ENCODE results near the gene TCHH. TPM values are rescaled to one million over a fixed set of nuclear protein-coding genes. Genes with fewer than 3 reads are reported as not detected.

Gene TCHH
- total RNA-seq, result not detected

GRCh38 chr1:152115344-152115743 lies at the start of gene TCHH:
TCHH (minus strand) TSS chr1:152115444; CDS start chr1:152114080, 1,364 bp downstream.
- DNase-seq, result no peak
- Histone ChIP-seq H3K9me3 (no peaks in the 10 kb centered on the region), H3K4me3 (no peak within 1 kb of the TSS), H3K27ac (no peak within 1 kb of the TSS), H3K9ac (ENCODE audit: low read depth in 2 of 2, low read length in 2 of 2) (no peak within 1 kb of the TSS), H3K27me3 (peaks cover 52% of the 10 kb centered on the region), H3K4me1 (peaks cover 7% of the 10 kb centered on the region), H3K36me3 (no peaks in the 10 kb centered on the region)
- intact Hi-C loops (cut with DNase I), result no loop called here
- TF ChIP-seq CTCF (IDR thresholded peaks at IDR 0.05), result no peak

GRCh38 chr1:152164517-152165136 lies 49.4 kb upstream of the TCHH start:
- Histone ChIP-seq H3K4me3 (no peak overlapping the region), H3K27ac (no peak overlapping the region), H3K9ac (ENCODE audit: low read depth in 2 of 2, low read length in 2 of 2) (no peak overlapping the region), H3K27me3 (no peaks in the 10 kb centered on the region), H3K36me3 (no peaks in the 10 kb centered on the region), H3K4me1 (no peaks in the 10 kb centered on the region), H3K9me3 (no peaks in the 10 kb centered on the region)
- intact Hi-C loops (cut with DNase I), result no loop called here
- TF ChIP-seq CTCF (IDR thresholded peaks at IDR 0.05), result no peak
- DNase-seq, result no peak

GRCh38 chr1:152162792-152163463 lies 47.7 kb upstream of the TCHH start:
- no peaks in the 10 kb centered on the region for H3K4me1 ChIP-seq
- no peak overlapping the region for H3K4me3 ChIP-seq
- H3K36me3 ChIP-seq, result no peaks in the 10 kb centered on the region
- DNase-seq, result no peak
- no peaks in the 10 kb centered on the region for H3K9me3 ChIP-seq
- intact Hi-C loops (cut with DNase I), result no loop called here
- no peaks in the 10 kb centered on the region for H3K27me3 ChIP-seq
- H3K27ac ChIP-seq, result no peak overlapping the region
- no peak overlapping the region for H3K9ac ChIP-seq (ENCODE audit: low read depth in 2 of 2, low read length in 2 of 2)
- TF ChIP-seq CTCF (IDR thresholded peaks at IDR 0.05), result no peak

GRCh38 chr1:152160576-152160975 lies 45.3 kb upstream of the TCHH start:
- intact Hi-C loops (cut with DNase I), result no loop called here
- no peak for DNase-seq

GRCh38 chr1:152159144-152159543 lies 43.9 kb upstream of the TCHH start, which contains the start of gene RPTN:
RPTN (minus strand) TSS chr1:152159228; CDS start chr1:152157889, 1,339 bp downstream.
- TF ChIP-seq CTCF (IDR thresholded peaks at IDR 0.05), result no peak
- intact Hi-C loops (cut with DNase I), result no loop called here
- Histone ChIP-seq H3K9ac (ENCODE audit: low read depth in 2 of 2, low read length in 2 of 2) (no peak within 1 kb of the TSS), H3K9me3 (no peaks in the 10 kb centered on the region), H3K4me1 (no peaks in the 10 kb centered on the region), H3K27me3 (no peaks in the 10 kb centered on the region), H3K27ac (no peak within 1 kb of the TSS), H3K36me3 (no peaks in the 10 kb centered on the region), H3K4me3 (no peak within 1 kb of the TSS)
- no peak for DNase-seq

More at GRCh38 chr1:152160576-152160975, 45.3 kb upstream of the TCHH start:
- no peaks in the 10 kb centered on the region for H3K9me3 ChIP-seq
- H3K27me3 ChIP-seq, result no peaks in the 10 kb centered on the region
- no peaks in the 10 kb centered on the region for H3K36me3 ChIP-seq
- H3K4me3 ChIP-seq, result no peak overlapping the region
- no peak overlapping the region for H3K27ac ChIP-seq
- H3K9ac ChIP-seq (ENCODE audit: low read depth in 2 of 2, low read length in 2 of 2), result no peak overlapping the region
- H3K4me1 ChIP-seq, result no peaks in the 10 kb centered on the region
- no peak for TF ChIP-seq CTCF (IDR thresholded peaks at IDR 0.05)

Measured in colonic mucosa (tissue), 4 donors.